IPS-18c (cell line): ENCODE data around the gene KIF6.

ENCODE experiments used
- H3K4me3 ChIP-seq: 2 replicates; pipeline ENCODE4 v1.7.0; 2013; ENCODE audit warnings: low read depth, mild to moderate bottlenecking, low read length, moderate library complexity; ENCODE audit not compliant: insufficient read depth
- H3K9me3 ChIP-seq: one replicate; pipeline ENCODE4 v1.6.1; 2013; ENCODE audit warnings: mild to moderate bottlenecking, low read length, moderate library complexity; ENCODE audit not compliant: control insufficient read depth, insufficient read depth

KIF6 gene

DNA sequence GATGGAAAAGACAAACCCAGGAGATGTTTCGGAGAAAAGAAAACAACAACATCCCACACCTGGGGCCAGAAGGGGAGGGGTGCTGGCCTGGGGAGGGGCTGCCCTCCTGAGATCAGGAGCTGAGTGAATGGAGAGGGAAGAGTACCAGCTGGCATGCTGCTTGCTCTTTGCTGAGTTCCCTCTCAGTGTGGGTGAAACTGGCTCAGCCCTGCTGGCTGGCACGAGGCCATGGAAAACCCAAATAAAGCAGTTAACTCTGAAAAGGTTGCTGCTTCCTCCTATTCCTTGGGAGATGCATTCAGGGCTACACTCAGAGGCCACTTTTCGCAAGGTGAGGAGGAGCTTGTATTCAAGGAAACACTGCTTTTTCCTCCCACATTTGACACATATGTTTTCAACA is 394.7 kb downstream of the KIF6 start:
- H3K4me3 ChIP-seq = no peak overlapping the region
- H3K9me3 ChIP-seq = no peaks in the 10 kb centered on the region

- no peaks in the 10 kb centered on the region for H3K9me3 ChIP-seq
- no peak overlapping the region for H3K4me3 ChIP-seq
These were observed 395.2 kb downstream of the KIF6 start for GRCh38 chr6:39330057-39330456.

GRCh38 chr6:39328066-39328465 is 397.1 kb downstream of the KIF6 start:
- Histone ChIP-seq H3K9me3 (no peaks in the 10 kb centered on the region), H3K4me3 (no peak overlapping the region)

DNA sequence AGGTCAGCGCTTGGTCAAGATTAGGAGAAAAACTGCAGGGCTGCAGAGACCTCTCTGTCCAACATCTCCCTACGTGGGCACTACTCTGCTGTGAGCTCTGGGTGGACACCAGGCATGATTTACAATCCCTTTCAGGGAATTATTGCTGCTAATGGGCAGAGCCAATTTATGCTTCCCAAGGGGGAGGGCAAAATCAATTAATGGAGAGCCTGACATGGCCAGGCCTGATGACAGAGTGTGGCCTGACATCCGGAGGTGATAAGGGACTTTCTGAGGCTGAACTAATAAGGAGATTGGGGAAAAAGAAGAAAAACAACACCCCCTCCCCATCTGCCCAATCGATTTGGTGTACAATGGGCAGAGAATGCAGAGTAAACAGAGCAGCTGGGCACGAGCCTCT is 397.7 kb downstream of the KIF6 start:
- no peak overlapping the region for H3K4me3 ChIP-seq
- H3K9me3 ChIP-seq = no peaks in the 10 kb centered on the region

GRCh38 chr6:39322306-39322850 is 402.8 kb downstream of the KIF6 start, which contains the start of gene KCNK16:
KCNK16 (minus strand) TSS chr6:39322702; CDS start chr6:39322540, 162 bp downstream.
- H3K9me3 ChIP-seq = no peaks in the 10 kb centered on the region
- H3K4me3 ChIP-seq = no peak within 1 kb of the TSS

DNA sequence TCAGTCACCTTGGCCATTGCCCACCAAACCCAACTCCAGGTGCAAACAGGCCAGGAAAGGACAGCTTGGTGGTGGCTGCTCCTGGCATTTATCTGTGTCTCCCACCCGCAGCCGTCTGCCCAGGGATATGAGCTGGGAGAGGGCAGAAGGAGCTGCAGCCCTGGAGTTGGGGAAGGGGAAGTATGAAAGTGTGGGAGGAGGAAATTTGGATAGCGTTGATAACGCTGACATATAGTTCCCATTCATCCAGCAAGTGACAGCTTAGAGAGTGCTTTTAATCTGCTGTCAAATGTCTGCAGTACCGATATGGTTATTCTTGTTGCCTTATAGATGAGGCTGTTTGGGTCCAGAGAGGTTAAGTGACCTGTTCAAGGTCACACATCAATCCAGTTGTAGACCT is 403.4 kb downstream of the KIF6 start:
- Histone ChIP-seq H3K4me3 (no peak overlapping the region), H3K9me3 (no peaks in the 10 kb centered on the region)

GRCh38 chr6:39320363-39320984 is 404.7 kb downstream of the KIF6 start:
- Histone ChIP-seq H3K4me3 (no peak overlapping the region), H3K9me3 (no peaks in the 10 kb centered on the region)

GRCh38 chr6:39319621-39320362 is 405.4 kb downstream of the KIF6 start:
- no peak overlapping the region for H3K4me3 ChIP-seq
- H3K9me3 ChIP-seq = no peaks in the 10 kb centered on the region

DNA sequence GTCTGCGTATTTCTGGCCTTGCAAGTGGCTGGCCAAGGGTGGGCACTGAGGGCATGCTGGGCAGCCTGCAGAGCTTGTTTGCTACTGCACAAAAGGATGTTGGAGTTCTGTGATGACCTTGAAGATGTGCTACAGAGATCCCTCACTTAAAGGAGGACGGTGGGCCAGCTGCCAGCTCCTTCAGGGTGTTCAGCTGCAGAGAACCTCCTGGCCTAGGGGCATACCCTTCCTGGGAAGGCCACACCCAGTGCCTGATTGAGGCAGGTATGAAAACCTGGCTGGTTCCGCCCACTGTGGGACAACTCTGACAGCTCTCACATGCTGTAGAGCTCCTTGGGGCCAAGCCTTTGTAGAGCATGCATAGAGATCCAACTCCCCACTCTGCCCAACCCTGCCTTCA is 408.0 kb downstream of the KIF6 start:
- H3K9me3 ChIP-seq = no peaks in the 10 kb centered on the region
- no peak overlapping the region for H3K4me3 ChIP-seq

- Histone ChIP-seq H3K4me3 (peak within 1 kb of the TSS; percentile 63), H3K9me3 (no peaks in the 10 kb centered on the region)
These were observed 410.9 kb downstream of the KIF6 start, which contains the start of gene KCNK17 for GRCh38 chr6:39314273-39314795. KCNK17 (minus strand) TSS chr6:39314419; CDS start chr6:39314320, 99 bp downstream.

DNA sequence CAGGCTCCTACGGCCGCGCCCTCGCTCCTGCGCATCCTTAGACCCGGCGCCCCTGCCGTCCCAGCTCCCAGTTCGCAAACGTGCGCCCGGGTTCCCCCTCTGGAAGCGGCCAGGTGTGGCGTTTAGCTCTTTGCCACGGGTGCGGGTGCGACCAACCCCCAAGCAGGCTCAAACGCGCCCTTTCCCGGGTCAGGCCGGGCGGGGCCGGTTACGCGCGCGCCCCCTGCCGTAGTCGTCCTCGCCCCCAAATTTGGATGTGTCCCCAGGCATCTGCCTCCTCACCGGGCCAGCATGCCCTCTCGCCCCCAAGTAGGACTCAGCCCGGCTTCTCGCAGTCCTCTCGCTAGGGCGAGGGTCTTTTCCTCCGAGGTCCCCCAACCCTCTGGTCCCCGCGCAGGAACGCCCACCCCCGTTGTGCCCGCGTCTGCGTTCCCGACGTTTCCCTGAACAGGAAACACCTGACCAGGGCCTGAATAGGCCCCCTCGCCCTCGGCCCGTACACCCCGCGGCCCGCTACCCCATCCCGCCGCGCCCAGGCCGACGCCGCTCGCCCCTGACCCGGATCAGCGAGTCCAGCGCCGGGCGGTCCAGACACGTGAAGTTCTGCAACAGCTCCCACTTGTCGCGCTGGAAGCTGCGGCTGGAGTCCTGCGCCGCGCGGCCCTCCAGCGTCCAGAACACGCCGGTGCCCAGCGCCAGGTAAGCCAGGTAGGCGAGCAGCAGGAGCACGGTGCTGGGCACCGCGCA is 411.5 kb downstream of the KIF6 start:
- Histone ChIP-seq H3K9me3 (no peaks in the 10 kb centered on the region), H3K4me3 (peak overlapping the region; percentile 63)

GRCh38 chr6:39312912-39313525 is 412.2 kb downstream of the KIF6 start:
- H3K9me3 ChIP-seq = no peaks in the 10 kb centered on the region
- peak overlapping the region; percentile 63 for H3K4me3 ChIP-seq

DNA sequence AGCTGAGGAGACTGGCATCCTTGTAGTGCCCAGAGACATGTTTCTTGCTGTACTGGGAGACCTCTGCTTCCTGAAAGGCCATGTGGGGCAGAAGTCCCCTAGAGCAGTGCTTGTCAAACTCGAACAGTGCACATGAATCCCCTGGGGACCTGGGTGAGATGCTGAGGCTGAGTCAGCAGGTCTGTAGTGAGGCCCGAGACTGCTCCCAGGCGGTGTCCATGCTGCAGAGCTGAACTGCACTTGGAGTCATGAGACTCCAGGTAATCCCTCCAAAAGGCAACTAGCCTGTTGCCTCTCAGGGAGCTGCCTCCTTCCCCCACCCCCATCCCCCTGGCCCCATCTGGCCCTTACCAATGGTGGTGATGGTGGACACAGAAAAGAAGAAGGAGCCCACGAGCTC is 414.7 kb downstream of the KIF6 start:
- H3K4me3 ChIP-seq = no peak overlapping the region
- no peaks in the 10 kb centered on the region for H3K9me3 ChIP-seq

GRCh38 chr6:39309942-39310531 is 415.2 kb downstream of the KIF6 start:
- H3K4me3 ChIP-seq = no peak overlapping the region
- H3K9me3 ChIP-seq = no peaks in the 10 kb centered on the region

DNA sequence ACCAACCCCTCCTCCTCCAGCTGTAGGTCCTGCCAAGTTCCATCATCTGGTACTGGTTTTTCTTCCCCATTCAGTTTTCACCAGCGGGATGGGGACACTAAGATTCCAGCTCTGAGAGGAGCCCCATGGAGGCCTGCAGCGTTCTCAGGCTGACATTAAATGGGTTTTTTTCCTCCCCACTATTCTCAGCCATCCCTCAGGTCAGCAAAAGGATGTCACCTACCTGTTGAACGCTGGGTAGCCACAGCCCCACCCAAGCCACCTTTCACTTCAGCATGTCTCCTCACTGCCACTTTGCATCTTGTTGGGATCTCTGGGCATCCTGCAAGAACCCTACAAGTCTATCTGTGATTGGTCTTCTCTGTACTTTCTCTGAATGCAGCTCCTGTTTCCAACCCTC is 417.7 kb downstream of the KIF6 start:
- Histone ChIP-seq H3K4me3 (no peak overlapping the region), H3K9me3 (peaks cover 2% of the 10 kb centered on the region)

DNA sequence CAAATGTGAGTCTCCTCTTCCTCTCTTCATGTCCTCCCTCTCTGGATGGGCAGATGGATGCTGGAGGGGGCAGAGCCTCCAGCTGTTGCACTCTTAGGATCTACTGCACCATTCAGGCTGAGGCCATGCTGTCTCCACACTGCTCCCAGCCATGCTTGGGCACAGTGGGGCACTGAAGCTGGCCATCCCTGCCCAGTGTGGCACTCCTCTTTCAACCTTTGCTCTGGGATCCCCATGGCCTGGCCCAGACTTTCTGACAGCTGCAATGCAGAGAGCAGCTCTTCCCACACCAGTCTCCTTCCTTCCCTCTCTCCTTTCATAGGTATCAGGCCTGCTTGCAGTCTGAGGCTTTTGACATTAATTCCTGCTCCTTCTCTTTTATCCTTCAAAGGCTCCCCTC is 420.3 kb downstream of the KIF6 start:
- no peak overlapping the region for H3K4me3 ChIP-seq
- H3K9me3 ChIP-seq = peaks cover 2% of the 10 kb centered on the region
